LNCAP (cell line): ENCODE measurements around the gene GPR42.

Experiments
- TF ChIP-seq, protein P1 (sequence below): fragments of 450-650 bp; IDR thresholded peaks from 2 replicates; pipeline ENCODE4 v1.5.1; 2017; ENCODE audit warnings: mild to moderate bottlenecking

The GPR42 gene, protein sequence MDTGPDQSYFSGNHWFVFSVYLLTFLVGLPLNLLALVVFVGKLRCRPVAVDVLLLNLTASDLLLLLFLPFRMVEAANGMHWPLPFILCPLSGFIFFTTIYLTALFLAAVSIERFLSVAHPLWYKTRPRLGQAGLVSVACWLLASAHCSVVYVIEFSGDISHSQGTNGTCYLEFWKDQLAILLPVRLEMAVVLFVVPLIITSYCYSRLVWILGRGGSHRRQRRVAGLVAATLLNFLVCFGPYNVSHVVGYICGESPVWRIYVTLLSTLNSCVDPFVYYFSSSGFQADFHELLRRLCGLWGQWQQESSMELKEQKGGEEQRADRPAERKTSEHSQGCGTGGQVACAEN

DNA sequence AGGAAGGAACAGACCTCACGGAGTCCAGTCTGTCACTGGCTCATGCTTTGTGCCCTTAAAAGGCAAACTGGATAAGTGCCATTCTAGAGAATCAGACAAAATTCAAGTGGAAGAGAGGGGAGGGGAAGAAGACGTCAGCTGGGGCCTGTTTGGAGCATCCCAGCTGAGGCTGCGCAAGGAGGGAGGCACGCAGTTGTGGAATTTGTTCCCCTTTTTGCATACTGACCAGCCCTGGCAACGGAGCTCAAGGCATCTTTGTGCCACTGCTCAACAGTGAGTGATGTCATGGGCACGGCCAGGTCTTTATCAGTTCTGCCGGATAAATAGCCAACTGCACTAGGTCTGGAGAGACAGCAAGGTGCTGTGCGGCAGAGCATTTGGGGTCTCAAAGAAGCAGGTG is at the start of gene GPR42:
Gene GPR42 (plus strand): TSS at position 347 of the 400 bp plus-strand sequence. CDS start 292 bp downstream, outside the sequence.
- TF ChIP-seq, protein P1, sequence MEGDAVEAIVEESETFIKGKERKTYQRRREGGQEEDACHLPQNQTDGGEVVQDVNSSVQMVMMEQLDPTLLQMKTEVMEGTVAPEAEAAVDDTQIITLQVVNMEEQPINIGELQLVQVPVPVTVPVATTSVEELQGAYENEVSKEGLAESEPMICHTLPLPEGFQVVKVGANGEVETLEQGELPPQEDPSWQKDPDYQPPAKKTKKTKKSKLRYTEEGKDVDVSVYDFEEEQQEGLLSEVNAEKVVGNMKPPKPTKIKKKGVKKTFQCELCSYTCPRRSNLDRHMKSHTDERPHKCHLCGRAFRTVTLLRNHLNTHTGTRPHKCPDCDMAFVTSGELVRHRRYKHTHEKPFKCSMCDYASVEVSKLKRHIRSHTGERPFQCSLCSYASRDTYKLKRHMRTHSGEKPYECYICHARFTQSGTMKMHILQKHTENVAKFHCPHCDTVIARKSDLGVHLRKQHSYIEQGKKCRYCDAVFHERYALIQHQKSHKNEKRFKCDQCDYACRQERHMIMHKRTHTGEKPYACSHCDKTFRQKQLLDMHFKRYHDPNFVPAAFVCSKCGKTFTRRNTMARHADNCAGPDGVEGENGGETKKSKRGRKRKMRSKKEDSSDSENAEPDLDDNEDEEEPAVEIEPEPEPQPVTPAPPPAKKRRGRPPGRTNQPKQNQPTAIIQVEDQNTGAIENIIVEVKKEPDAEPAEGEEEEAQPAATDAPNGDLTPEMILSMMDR: no peak

DNA sequence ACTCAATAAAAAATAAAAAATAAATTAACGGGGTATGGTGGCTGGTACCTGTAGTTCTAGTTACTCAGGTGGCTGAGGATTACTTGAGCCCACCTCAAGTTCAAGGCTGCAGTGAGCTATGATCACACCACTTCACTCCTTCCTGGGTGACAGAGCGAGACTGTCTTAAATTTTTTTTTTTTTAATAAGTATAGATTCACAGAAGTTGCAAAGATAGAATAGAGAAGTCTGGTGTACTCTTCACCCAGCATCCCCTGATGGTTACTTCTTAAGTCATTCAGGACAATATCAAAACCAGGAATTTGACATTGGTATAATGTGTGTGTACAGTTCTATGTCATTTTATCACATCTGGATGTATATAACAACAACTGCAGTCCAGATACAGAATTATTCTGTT is 49.6 kb upstream of the GPR42 start:
- TF ChIP-seq, protein P1: no peak

DNA sequence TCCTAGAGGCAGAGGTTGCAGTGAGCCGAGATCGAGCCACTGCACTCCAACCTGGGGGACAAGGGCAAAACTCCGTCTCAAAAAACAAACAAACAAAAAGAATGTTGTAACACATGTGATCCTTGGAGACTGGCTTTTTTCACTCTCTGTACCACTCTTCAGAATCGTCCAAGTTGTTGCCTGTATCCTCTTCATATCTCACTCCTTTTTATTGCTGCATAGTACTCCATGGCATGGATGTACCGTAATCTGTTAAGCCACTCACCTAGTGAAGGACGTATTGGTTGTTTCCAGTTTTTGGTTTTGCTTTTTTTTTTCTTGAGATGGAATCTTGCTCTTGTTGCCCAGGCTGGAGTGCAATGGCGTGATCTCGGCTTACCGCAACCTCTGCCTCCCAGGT is 48.9 kb upstream of the GPR42 start:
- TF ChIP-seq, protein P1: no peak

DNA sequence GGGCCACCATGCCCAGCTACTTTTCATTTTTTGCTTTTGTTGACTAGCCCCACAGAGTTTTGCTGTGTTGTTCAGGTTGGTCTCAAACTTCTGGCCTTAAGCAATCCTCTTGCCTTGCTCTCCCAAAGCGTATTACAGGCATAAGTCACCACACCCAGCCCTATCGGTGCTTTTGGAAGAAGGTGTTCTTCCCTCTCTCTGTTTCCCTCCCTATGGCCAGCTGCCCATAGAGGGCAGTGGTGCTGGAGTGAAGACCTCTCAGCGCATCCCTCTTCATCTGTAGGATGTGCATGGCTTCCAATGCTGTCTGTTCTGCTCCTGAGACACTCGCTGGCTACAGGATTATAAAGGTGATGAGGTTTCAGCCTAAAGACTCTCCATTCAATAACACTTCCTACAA is 43.2 kb upstream of the GPR42 start:
- TF ChIP-seq, protein P1: no peak

DNA sequence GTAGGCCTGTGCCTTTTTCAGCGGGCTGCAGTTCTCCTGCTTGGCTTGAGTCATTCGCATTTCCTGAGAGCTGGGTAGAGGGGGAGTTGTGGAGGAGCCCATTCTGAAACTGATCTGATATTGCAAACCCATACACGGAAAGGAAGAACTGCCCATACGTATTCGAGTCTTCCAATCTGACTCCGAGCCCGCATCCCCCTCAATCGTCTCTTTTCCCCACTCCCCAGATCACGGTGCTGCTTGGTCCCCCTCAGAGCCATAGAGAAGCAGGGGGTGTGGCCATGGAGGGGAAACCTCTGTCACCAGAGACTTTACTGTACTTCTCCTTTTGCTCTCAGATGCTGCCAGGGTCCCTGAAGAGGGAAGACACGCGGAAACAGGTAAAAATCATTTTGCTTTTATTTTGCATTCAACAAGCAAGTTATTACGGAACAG is 42.0 kb upstream of the GPR42 start, which contains the start of gene CD22:
Gene CD22 (plus strand): TSS at position 337 of the 435 bp plus-strand sequence. CDS start 2,854 bp downstream, outside the sequence.
- TF ChIP-seq, protein P1: no peak

DNA sequence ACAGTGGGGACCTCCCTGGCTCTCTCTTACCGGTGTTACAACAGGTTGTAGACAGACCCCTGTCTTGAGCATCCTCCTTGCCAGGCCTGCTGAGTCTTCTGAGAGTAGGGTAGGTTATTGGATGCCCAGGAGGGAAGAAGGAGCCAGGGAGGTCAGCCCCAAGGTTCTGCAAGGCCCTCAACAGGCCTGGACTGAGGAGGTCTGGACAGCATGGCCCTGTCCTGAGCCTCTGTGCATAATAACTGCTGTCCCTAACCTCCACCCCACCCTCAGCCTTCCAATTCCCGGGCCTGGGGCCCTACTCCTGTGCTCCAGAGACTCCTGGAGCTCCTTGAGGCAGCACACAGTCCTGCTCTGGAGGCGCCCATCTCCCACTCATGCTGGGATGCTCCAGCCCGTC is 41.5 kb upstream of the GPR42 start:
- TF ChIP-seq, protein P1: no peak

DNA sequence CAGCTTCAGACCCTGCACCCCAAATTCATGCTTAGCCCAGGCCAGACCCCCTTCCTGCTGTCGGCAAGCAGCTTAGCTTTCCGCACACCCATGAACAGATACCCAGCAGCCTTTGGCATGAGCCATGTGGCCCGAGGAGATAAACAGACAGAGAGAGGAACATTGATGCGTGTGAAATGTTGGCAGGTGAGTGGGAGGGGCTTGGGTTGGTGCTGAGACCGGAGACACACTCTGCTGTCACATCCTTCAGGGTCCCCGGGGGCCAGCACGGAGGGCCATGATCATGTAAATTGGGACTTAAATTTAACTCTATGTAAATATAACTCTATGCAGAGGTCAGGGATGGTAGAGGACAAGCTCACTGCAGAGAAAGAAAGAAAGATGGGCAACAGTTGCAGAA is 40.4 kb upstream of the GPR42 start:
- TF ChIP-seq, protein P1: no peak
